Stimulated activated memory B cell treated with anti-CD40 and anti-IgM and Interleukin-4, amounts not matched to agents 10 μg/mL and 1 μg/mL and 100 μg/mL, for 72 hours (primary cell): Measurements from ENCODE around the gene RFC2.
"Not testable (repeated sequence)": the region's sequence is repeated elsewhere in the genome, so short reads cannot be mapped to it uniquely, and the experiment has no call there.

ENCODE experiments used
- ATAC-seq: fragments of 150-1000 bp; cut with Tn5 transposase; 2 replicates; pipeline ENCODE4 v1.10.0; 2021
- H3K27ac Mint-ChIP-seq: one replicate; pipeline ENCODE4 v1.8.0; 2022; ENCODE audit warnings: mild to moderate bottlenecking, mixed read lengths
- H3K27me3 Mint-ChIP-seq: one replicate; pipeline ENCODE4 v1.8.0; 2022; ENCODE audit warnings: mixed read lengths
- H3K36me3 Mint-ChIP-seq: one replicate; pipeline ENCODE4 v1.8.0; 2022; ENCODE audit warnings: mixed read lengths
- H3K4me1 Mint-ChIP-seq: one replicate; pipeline ENCODE4 v1.8.0; 2022; ENCODE audit warnings: mixed read lengths
- H3K4me3 Mint-ChIP-seq: one replicate; pipeline ENCODE4 v1.8.0; 2022; ENCODE audit warnings: mild to moderate bottlenecking, moderate library complexity, mixed read lengths
- H3K9me3 Mint-ChIP-seq: one replicate; pipeline ENCODE4 v1.8.0; 2022; ENCODE audit warnings: mixed read lengths

RFC2 gene

GRCh38 chr7:74199551-74200355, 54.4 kb downstream of the RFC2 start:
- ATAC-seq = no peak
- no peak overlapping the region for H3K27ac Mint-ChIP-seq
- peaks cover 17% of the 10 kb centered on the region for H3K4me1 Mint-ChIP-seq
- H3K4me3 Mint-ChIP-seq = no peak overlapping the region
- no peaks in the 10 kb centered on the region for H3K27me3 Mint-ChIP-seq
- H3K36me3 Mint-ChIP-seq = peaks cover 21% of the 10 kb centered on the region
- no peaks in the 10 kb centered on the region for H3K9me3 Mint-ChIP-seq

- H3K4me3 Mint-ChIP-seq = no peak overlapping the region
- no peaks in the 10 kb centered on the region for H3K27me3 Mint-ChIP-seq
- ATAC-seq = no peak
- H3K27ac Mint-ChIP-seq = no peak overlapping the region
- no peaks in the 10 kb centered on the region for H3K4me1 Mint-ChIP-seq
- peaks cover 38% of the 10 kb centered on the region for H3K36me3 Mint-ChIP-seq
- no peaks in the 10 kb centered on the region for H3K9me3 Mint-ChIP-seq
Observed at GRCh38 chr7:74197449-74198124, 56.6 kb downstream of the RFC2 start.

GRCh38 chr7:74195968-74196654, 58.1 kb downstream of the RFC2 start:
- not testable (repeated sequence) for H3K4me3 Mint-ChIP-seq

GRCh38 chr7:74195139-74195860, 58.9 kb downstream of the RFC2 start:
- H3K4me3 Mint-ChIP-seq, ATAC-seq, H3K9me3 Mint-ChIP-seq, H3K4me1 Mint-ChIP-seq, H3K27me3 Mint-ChIP-seq: not testable (repeated sequence)
- H3K36me3 Mint-ChIP-seq = peaks cover 40% of the 10 kb centered on the region
- H3K27ac Mint-ChIP-seq = peak overlapping the region; percentile 12

More at GRCh38 chr7:74195968-74196654, 58.1 kb downstream of the RFC2 start:
- H3K9me3 Mint-ChIP-seq, H3K4me1 Mint-ChIP-seq, H3K27me3 Mint-ChIP-seq, ATAC-seq, H3K27ac Mint-ChIP-seq: not testable (repeated sequence)
- peaks cover 38% of the 10 kb centered on the region for H3K36me3 Mint-ChIP-seq

- H3K36me3 Mint-ChIP-seq = peaks cover 46% of the 10 kb centered on the region
- no peak overlapping the region for H3K4me3 Mint-ChIP-seq
- H3K9me3 Mint-ChIP-seq = no peaks in the 10 kb centered on the region
- no peaks in the 10 kb centered on the region for H3K27me3 Mint-ChIP-seq
- no peaks in the 10 kb centered on the region for H3K4me1 Mint-ChIP-seq
- no peak for ATAC-seq
- peak overlapping the region; percentile 12 for H3K27ac Mint-ChIP-seq
Observed at GRCh38 chr7:74194686-74195085, 59.5 kb downstream of the RFC2 start.

GRCh38 chr7:74193913-74194312, 60.3 kb downstream of the RFC2 start:
- no peaks in the 10 kb centered on the region for H3K4me1 Mint-ChIP-seq
- H3K36me3 Mint-ChIP-seq = peaks cover 47% of the 10 kb centered on the region
- no peak overlapping the region for H3K27ac Mint-ChIP-seq
- no peaks in the 10 kb centered on the region for H3K27me3 Mint-ChIP-seq
- H3K9me3 Mint-ChIP-seq = no peaks in the 10 kb centered on the region
- ATAC-seq = no peak
- no peak overlapping the region for H3K4me3 Mint-ChIP-seq

GRCh38 chr7:74193054-74193453, 61.1 kb downstream of the RFC2 start:
- no peak for ATAC-seq
- no peaks in the 10 kb centered on the region for H3K9me3 Mint-ChIP-seq
- peaks cover 56% of the 10 kb centered on the region for H3K36me3 Mint-ChIP-seq
- H3K4me1 Mint-ChIP-seq = peaks cover 3% of the 10 kb centered on the region
- H3K27me3 Mint-ChIP-seq = no peaks in the 10 kb centered on the region
- H3K4me3 Mint-ChIP-seq = no peak overlapping the region
- no peak overlapping the region for H3K27ac Mint-ChIP-seq

GRCh38 chr7:74191231-74191630, 63.0 kb downstream of the RFC2 start:
- Mint-ChIP-seq H3K27ac (no peak overlapping the region), H3K36me3 (peaks cover 56% of the 10 kb centered on the region), H3K27me3 (no peaks in the 10 kb centered on the region), H3K9me3 (no peaks in the 10 kb centered on the region), H3K4me1 (peaks cover 13% of the 10 kb centered on the region), H3K4me3 (no peak overlapping the region)
- no peak for ATAC-seq

GRCh38 chr7:74190259-74190658, 63.9 kb downstream of the RFC2 start:
- H3K36me3 Mint-ChIP-seq = peaks cover 48% of the 10 kb centered on the region
- H3K9me3 Mint-ChIP-seq = no peaks in the 10 kb centered on the region
- no peak overlapping the region for H3K27ac Mint-ChIP-seq
- H3K4me3 Mint-ChIP-seq = no peak overlapping the region
- no peak for ATAC-seq
- peaks cover 20% of the 10 kb centered on the region for H3K4me1 Mint-ChIP-seq
- no peaks in the 10 kb centered on the region for H3K27me3 Mint-ChIP-seq

GRCh38 chr7:74187915-74188675, 66.1 kb downstream of the RFC2 start:
- peaks cover 42% of the 10 kb centered on the region for H3K4me1 Mint-ChIP-seq
- no peaks in the 10 kb centered on the region for H3K9me3 Mint-ChIP-seq
- no peak for ATAC-seq
- no peak overlapping the region for H3K27ac Mint-ChIP-seq
- no peak overlapping the region for H3K4me3 Mint-ChIP-seq
- H3K36me3 Mint-ChIP-seq = peaks cover 30% of the 10 kb centered on the region
- H3K27me3 Mint-ChIP-seq = no peaks in the 10 kb centered on the region

GRCh38 chr7:74185636-74186035, 68.6 kb downstream of the RFC2 start:
- Mint-ChIP-seq H3K4me1 (peaks cover 67% of the 10 kb centered on the region), H3K27me3 (no peaks in the 10 kb centered on the region), H3K9me3 (no peaks in the 10 kb centered on the region), H3K36me3 (peaks cover 37% of the 10 kb centered on the region), H3K27ac (no peak overlapping the region), H3K4me3 (no peak overlapping the region)
- ATAC-seq = no peak

- Mint-ChIP-seq H3K36me3 (peaks cover 32% of the 10 kb centered on the region), H3K4me3 (no peak overlapping the region), H3K27ac (peak overlapping the region; percentile 57), H3K9me3 (no peaks in the 10 kb centered on the region), H3K27me3 (no peaks in the 10 kb centered on the region), H3K4me1 (peaks cover 72% of the 10 kb centered on the region)
- ATAC-seq = no peak
Observed at GRCh38 chr7:74185016-74185415, 69.2 kb downstream of the RFC2 start.

GRCh38 chr7:74183653-74184450, 70.3 kb downstream of the RFC2 start:
- H3K4me3 Mint-ChIP-seq = no peak overlapping the region

GRCh38 chr7:74183142-74183541, 71.1 kb downstream of the RFC2 start:
- no peak for ATAC-seq
- Mint-ChIP-seq H3K27me3 (no peaks in the 10 kb centered on the region), H3K4me3 (no peak overlapping the region), H3K4me1 (peaks cover 83% of the 10 kb centered on the region), H3K27ac (peak overlapping the region; percentile 57), H3K9me3 (no peaks in the 10 kb centered on the region), H3K36me3 (peaks cover 20% of the 10 kb centered on the region)

More at GRCh38 chr7:74183653-74184450, 70.3 kb downstream of the RFC2 start:
- Mint-ChIP-seq H3K27me3 (no peaks in the 10 kb centered on the region), H3K36me3 (peaks cover 27% of the 10 kb centered on the region), H3K27ac (peak overlapping the region; percentile 57), H3K4me1 (peaks cover 79% of the 10 kb centered on the region), H3K9me3 (no peaks in the 10 kb centered on the region)
- ATAC-seq = peak; percentile 53
